Keratinocyte (primary cell): Measurements from ENCODE around the gene KEL. TPM values are rescaled to one million over a fixed set of nuclear protein-coding genes. Genes with fewer than 3 reads are reported as not detected.

Experiments
- DNase-seq: peaks from one replicate; pipeline ENCODE4 v3.0.0-alpha.2; 2011; ENCODE audit warnings: low read depth, missing footprints, low spot score
- FAIRE-seq: peaks from 2 replicates; lab custom pipeline; 2011; peaks lifted over from hg19 to GRCh38; lab: Jason Lieb, UNC
- H2AFZ ChIP-seq: 2 replicates; pipeline ENCODE4 v1.6.0; 2012; ENCODE audit warnings: low read length, control low read depth, inconsistent platforms; ENCODE audit not compliant: control insufficient read depth
- H3K27ac ChIP-seq: 2 replicates; pipeline ENCODE4 v1.5.1; 2011; ENCODE audit warnings: low read length; ENCODE audit not compliant: control insufficient read depth, insufficient read depth
- H3K27me3 ChIP-seq: 3 replicates; pipeline ENCODE4 v1.6.0; 2011; ENCODE audit warnings: low read length; ENCODE audit not compliant: control insufficient read depth, insufficient read depth; ENCODE audit errors: extremely low read depth
- H3K36me3 ChIP-seq, 2 experiments: 2 replicates in 1 of 2; 3 replicates in 1 of 2; pipeline ENCODE4 v1.5.1; 2011; ENCODE audit warnings: low read length in 2 of 2, mild to moderate bottlenecking in 1 of 2; ENCODE audit not compliant: control insufficient read depth in 2 of 2, insufficient read depth in 2 of 2; ENCODE audit errors: extremely low read depth in 1 of 2
- H3K4me1 ChIP-seq: 3 replicates; pipeline ENCODE4 v1.5.1; 2011; ENCODE audit warnings: low read length; ENCODE audit not compliant: control insufficient read depth, insufficient read depth; ENCODE audit errors: extremely low read depth
- H3K4me2 ChIP-seq: 3 replicates; pipeline ENCODE4 v1.6.0; 2011; ENCODE audit warnings: low read depth, low read length; ENCODE audit not compliant: control insufficient read depth, insufficient read depth; ENCODE audit errors: extremely low read depth
- H3K4me3 ChIP-seq, 3 experiments: fragments of 200-600 bp in 1 of 3; sonication (generic) in 1 of 3; 2 replicates in 2 of 3; 3 replicates in 1 of 3; pipeline ENCODE4 v1.5.1; 2011 to 2016; ENCODE audit warnings: low read length in 3 of 3, mild to moderate bottlenecking in 3 of 3, control low read depth in 2 of 3, inconsistent platforms in 1 of 3, low read depth in 1 of 3, mixed read lengths in 1 of 3, mixed run types in 1 of 3, moderate library complexity in 1 of 3; ENCODE audit not compliant: control insufficient read depth in 2 of 3, insufficient read depth in 2 of 3; ENCODE audit errors: extremely low read depth in 1 of 3
- H3K79me2 ChIP-seq: 2 replicates; pipeline ENCODE4 v1.6.0; 2012; ENCODE audit warnings: low read length; ENCODE audit not compliant: control insufficient read depth, insufficient read depth
- H3K9ac ChIP-seq: 3 replicates; pipeline ENCODE4 v1.6.0; 2011; ENCODE audit warnings: low read length; ENCODE audit not compliant: control insufficient read depth, insufficient read depth; ENCODE audit errors: extremely low read depth
- H3K9me1 ChIP-seq: 3 replicates; pipeline ENCODE4 v1.6.0; 2011; ENCODE audit warnings: low read length; ENCODE audit not compliant: control insufficient read depth, insufficient read depth; ENCODE audit errors: extremely low read depth
- H3K9me3 ChIP-seq: 2 replicates; pipeline ENCODE4 v1.5.1; 2012; ENCODE audit warnings: low read depth, low read length; ENCODE audit not compliant: control insufficient read depth
- H4K20me1 ChIP-seq: 3 replicates; pipeline ENCODE4 v1.6.0; 2011; ENCODE audit warnings: low read length; ENCODE audit not compliant: control insufficient read depth, insufficient read depth; ENCODE audit errors: extremely low read depth
- EZH2 ChIP-seq: IDR thresholded peaks from one replicate; pipeline ENCODE4 v1.6.1; 2012; ENCODE audit warnings: inconsistent platforms, mild to moderate bottlenecking, low read length, moderate library complexity
- dilution Hi-C: fragments of 300-500 bp; cut with MboI; formaldehyde crosslinking; loops from one replicate; pipeline ENCODE4 v1.7.0; 2020; ENCODE audit warnings: low sequenced_read_pairs; ENCODE audit not compliant: extremely low pct_ligation_motif_present
- polyA plus RNA-seq, 5 experiments: library from polyadenylated mRNA; depleted of rRNA in 3 of 5; stranded (reverse) in 3 of 5; stranded (forward) in 1 of 5; unstranded in 1 of 5; fragments of >200 nt; gene quantifications; 1 replicate in 1 of 5; 2 replicates in 3 of 5; 3 replicates in 1 of 5; pipeline versions ENCODE4 v1.2.1 to v1.2.3, GENCODE V29; 2011 to 2012; ENCODE audit warnings: missing spikeins in 2 of 5, low read depth in 1 of 5, low replicate concordance in 1 of 5
- TF ChIP-seq, protein P1 (sequence below), 3 experiments: IDR thresholded peaks in 1 of 3; conservative IDR thresholded peaks in 1 of 3; optimal IDR thresholded peaks in 1 of 3; 2 replicates in 2 of 3; 3 replicates in 1 of 3; pipeline versions ENCODE3 to v1.5.1; 2011; ENCODE audit warnings: low read length in 3 of 3, mild to moderate bottlenecking in 3 of 3, moderate library complexity in 2 of 3, control low read depth in 1 of 3, inconsistent platforms in 1 of 3; ENCODE audit not compliant: insufficient read depth in 2 of 3; ENCODE audit errors: extremely low read depth in 1 of 3

The KEL gene
- polyA plus RNA-seq, 1 donor (not counting 4 experiments of a cell fraction or from before 2014, with no cell fraction given): 0.09 TPM

DNA sequence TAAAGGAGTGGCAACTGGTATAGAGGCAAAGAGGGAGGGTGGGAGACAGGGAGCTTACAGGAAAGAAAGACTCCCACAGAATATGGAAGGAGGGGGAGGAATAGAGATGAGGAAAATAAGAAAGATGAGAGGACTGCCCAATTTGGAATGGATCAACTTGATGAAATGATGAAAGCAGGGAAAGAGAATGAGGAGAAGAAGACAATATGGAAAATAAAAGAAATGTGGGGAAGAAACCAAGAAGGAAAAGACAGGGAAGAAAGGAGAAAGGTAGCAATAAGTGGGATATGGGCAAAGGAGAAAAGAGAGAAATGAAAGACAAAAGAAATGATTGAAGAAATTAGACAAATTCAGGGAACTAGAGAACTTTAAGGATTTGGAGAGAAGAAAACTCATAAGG lies 3.0 kb downstream of the KEL start:
- TF ChIP-seq, protein P1, sequence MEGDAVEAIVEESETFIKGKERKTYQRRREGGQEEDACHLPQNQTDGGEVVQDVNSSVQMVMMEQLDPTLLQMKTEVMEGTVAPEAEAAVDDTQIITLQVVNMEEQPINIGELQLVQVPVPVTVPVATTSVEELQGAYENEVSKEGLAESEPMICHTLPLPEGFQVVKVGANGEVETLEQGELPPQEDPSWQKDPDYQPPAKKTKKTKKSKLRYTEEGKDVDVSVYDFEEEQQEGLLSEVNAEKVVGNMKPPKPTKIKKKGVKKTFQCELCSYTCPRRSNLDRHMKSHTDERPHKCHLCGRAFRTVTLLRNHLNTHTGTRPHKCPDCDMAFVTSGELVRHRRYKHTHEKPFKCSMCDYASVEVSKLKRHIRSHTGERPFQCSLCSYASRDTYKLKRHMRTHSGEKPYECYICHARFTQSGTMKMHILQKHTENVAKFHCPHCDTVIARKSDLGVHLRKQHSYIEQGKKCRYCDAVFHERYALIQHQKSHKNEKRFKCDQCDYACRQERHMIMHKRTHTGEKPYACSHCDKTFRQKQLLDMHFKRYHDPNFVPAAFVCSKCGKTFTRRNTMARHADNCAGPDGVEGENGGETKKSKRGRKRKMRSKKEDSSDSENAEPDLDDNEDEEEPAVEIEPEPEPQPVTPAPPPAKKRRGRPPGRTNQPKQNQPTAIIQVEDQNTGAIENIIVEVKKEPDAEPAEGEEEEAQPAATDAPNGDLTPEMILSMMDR (optimal IDR thresholded peaks at IDR 0.05 in 1 of 3, IDR thresholded peaks at IDR 0.05 in 1 of 3, conservative IDR thresholded peaks at IDR 0.05 in 1 of 3; ENCODE audit: extremely low read depth in 1 of 3, insufficient read depth in 2 of 3, low read length in 3 of 3): no peak
- TF ChIP-seq EZH2: no peak
- FAIRE-seq: no peak

DNA sequence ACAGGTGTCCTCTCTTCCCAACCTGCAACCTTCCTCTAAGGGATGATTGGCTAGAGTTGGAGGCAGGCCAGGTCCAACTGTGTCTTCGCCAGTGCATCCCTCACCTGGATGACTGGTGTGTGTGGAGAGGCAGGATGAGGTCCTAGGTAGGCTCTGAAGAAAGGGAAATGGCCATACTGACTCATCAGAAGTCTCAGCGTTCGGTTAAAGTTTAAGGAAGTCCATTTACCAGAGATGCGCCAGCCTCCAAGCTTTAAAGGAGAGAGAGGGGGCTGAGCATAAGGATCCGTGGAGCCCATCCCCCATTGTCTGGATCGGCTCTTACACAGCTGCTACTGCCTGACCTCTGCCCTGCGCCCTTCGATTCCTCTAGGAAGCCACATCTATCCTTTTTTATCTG lies 4.4 kb downstream of the KEL start:
- Histone ChIP-seq H3K36me3 (no peaks in the 10 kb centered on the region), H2AFZ (no peak overlapping the region), H3K27ac (no peak overlapping the region), H3K9me1 (no peaks in the 10 kb centered on the region), H3K4me3 (no peak overlapping the region), H3K9ac (no peak overlapping the region), H4K20me1 (no peaks in the 10 kb centered on the region), H3K4me2 (peak overlapping the region; percentile 6), H3K4me1 (peaks cover 7% of the 10 kb centered on the region), H3K79me2 (no peaks in the 10 kb centered on the region), H3K27me3 (no peaks in the 10 kb centered on the region), H3K9me3 (no peaks in the 10 kb centered on the region)
- dilution Hi-C loops: no loop called here
- DNase-seq (no peak), FAIRE-seq (no peak)
- TF ChIP-seq, protein P1 (optimal IDR thresholded peaks at IDR 0.05 in 1 of 3, IDR thresholded peaks at IDR 0.05 in 1 of 3, conservative IDR thresholded peaks at IDR 0.05 in 1 of 3; ENCODE audit: extremely low read depth in 1 of 3, insufficient read depth in 2 of 3, low read length in 3 of 3): no peak
- TF ChIP-seq EZH2: no peak

More for the DNA sequence above, 3.0 kb downstream of the KEL start:
- no peaks in the 10 kb centered on the region for H3K79me2 ChIP-seq
- no peaks in the 10 kb centered on the region for H4K20me1 ChIP-seq
- no peak overlapping the region for H3K4me3 ChIP-seq
- no peak for DNase-seq
- H2AFZ ChIP-seq: no peak overlapping the region
- H3K4me2 ChIP-seq: no peak overlapping the region
- H3K9ac ChIP-seq: no peak overlapping the region
- no peak overlapping the region for H3K27ac ChIP-seq
- no peaks in the 10 kb centered on the region for H3K36me3 ChIP-seq
- dilution Hi-C loops: no loop called here
- H3K9me1 ChIP-seq: no peaks in the 10 kb centered on the region
- no peaks in the 10 kb centered on the region for H3K27me3 ChIP-seq
- peaks cover 7% of the 10 kb centered on the region for H3K4me1 ChIP-seq
- H3K9me3 ChIP-seq: no peaks in the 10 kb centered on the region
